ENCODE measurements around the gene SH3PXD2B.

The SH3PXD2B gene

GRCh38 chr5:172474293-172474692 lies 20.0 kb upstream of the SH3PXD2B start:
- Histone ChIP-seq H3K4me3 (ENCODE audit: low read depth in 1 of 2, low read length in 2 of 2) (no peak overlapping the region), H3K9ac (ENCODE audit: low read depth in 1 of 2, low read length in 2 of 2) (no peak overlapping the region), H3K36me3 (ENCODE audit: control insufficient read depth in 1 of 2, insufficient read depth in 2 of 2, low read length in 2 of 2) (no peaks in the 10 kb centered on the region), H3K4me1 (ENCODE audit: control insufficient read depth in 1 of 2, insufficient read depth in 2 of 2, low read length in 2 of 2) (peaks cover 0 to 3% of the 10 kb centered on the region in 2 donors), H3K9me3 (ENCODE audit: control insufficient read depth in 1 of 2, low read length in 2 of 2) (no peaks in the 10 kb centered on the region), H3K27me3 (ENCODE audit: control insufficient read depth in 1 of 2, insufficient read depth in 2 of 2, low read length in 2 of 2) (no peaks in the 10 kb centered on the region), H3K27ac (ENCODE audit: low read depth, low read length) (no peak overlapping the region)

- Histone ChIP-seq H3K4me1 (ENCODE audit: control insufficient read depth in 1 of 2, insufficient read depth in 2 of 2, low read length in 2 of 2) (no peaks in the 10 kb centered on the region), H3K27ac (ENCODE audit: low read depth, low read length) (no peak overlapping the region), H3K9me3 (ENCODE audit: control insufficient read depth in 1 of 2, low read length in 2 of 2) (no peaks in the 10 kb centered on the region), H3K4me3 (ENCODE audit: low read depth in 1 of 2, low read length in 2 of 2) (no peak overlapping the region), H3K36me3 (ENCODE audit: control insufficient read depth in 1 of 2, insufficient read depth in 2 of 2, low read length in 2 of 2) (no peaks in the 10 kb centered on the region), H3K27me3 (ENCODE audit: control insufficient read depth in 1 of 2, insufficient read depth in 2 of 2, low read length in 2 of 2) (no peaks in the 10 kb centered on the region), H3K9ac (ENCODE audit: low read depth in 1 of 2, low read length in 2 of 2) (no peak overlapping the region)
Measured at GRCh38 chr5:172473427-172473826, 19.1 kb upstream of the SH3PXD2B start.

GRCh38 chr5:172469697-172470096 lies 15.4 kb upstream of the SH3PXD2B start:
- no peak overlapping the region for H3K27ac ChIP-seq (ENCODE audit: low read depth, low read length)
- no peak overlapping the region for H3K4me3 ChIP-seq (ENCODE audit: low read depth in 1 of 2, low read length in 2 of 2)
- H3K4me1 ChIP-seq (ENCODE audit: control insufficient read depth in 1 of 2, insufficient read depth in 2 of 2, low read length in 2 of 2), result no peaks in the 10 kb centered on the region
- H3K36me3 ChIP-seq (ENCODE audit: control insufficient read depth in 1 of 2, insufficient read depth in 2 of 2, low read length in 2 of 2), result no peaks in the 10 kb centered on the region
- H3K9ac ChIP-seq (ENCODE audit: low read depth in 1 of 2, low read length in 2 of 2), result no peak overlapping the region
- H3K9me3 ChIP-seq (ENCODE audit: control insufficient read depth in 1 of 2, low read length in 2 of 2), result no peaks in the 10 kb centered on the region
- H3K27me3 ChIP-seq (ENCODE audit: control insufficient read depth in 1 of 2, insufficient read depth in 2 of 2, low read length in 2 of 2), result no peaks in the 10 kb centered on the region

GRCh38 chr5:172466062-172466461 lies 11.7 kb upstream of the SH3PXD2B start:
- Histone ChIP-seq H3K4me1 (ENCODE audit: control insufficient read depth in 1 of 2, insufficient read depth in 2 of 2, low read length in 2 of 2) (no peaks in the 10 kb centered on the region), H3K36me3 (ENCODE audit: control insufficient read depth in 1 of 2, insufficient read depth in 2 of 2, low read length in 2 of 2) (no peaks in the 10 kb centered on the region), H3K27me3 (ENCODE audit: control insufficient read depth in 1 of 2, insufficient read depth in 2 of 2, low read length in 2 of 2) (no peaks in the 10 kb centered on the region), H3K27ac (ENCODE audit: low read depth, low read length) (no peak overlapping the region), H3K9me3 (ENCODE audit: control insufficient read depth in 1 of 2, low read length in 2 of 2) (no peaks in the 10 kb centered on the region), H3K4me3 (ENCODE audit: low read depth in 1 of 2, low read length in 2 of 2) (no peak overlapping the region), H3K9ac (ENCODE audit: low read depth in 1 of 2, low read length in 2 of 2) (no peak overlapping the region)

- Histone ChIP-seq H3K27me3 (ENCODE audit: control insufficient read depth in 1 of 2, insufficient read depth in 2 of 2, low read length in 2 of 2) (no peaks in the 10 kb centered on the region), H3K4me3 (ENCODE audit: low read depth in 1 of 2, low read length in 2 of 2) (no peak overlapping the region), H3K27ac (ENCODE audit: low read depth, low read length) (no peak overlapping the region), H3K36me3 (ENCODE audit: control insufficient read depth in 1 of 2, insufficient read depth in 2 of 2, low read length in 2 of 2) (no peaks in the 10 kb centered on the region), H3K4me1 (ENCODE audit: control insufficient read depth in 1 of 2, insufficient read depth in 2 of 2, low read length in 2 of 2) (no peaks in the 10 kb centered on the region), H3K9me3 (ENCODE audit: control insufficient read depth in 1 of 2, low read length in 2 of 2) (no peaks in the 10 kb centered on the region), H3K9ac (ENCODE audit: low read depth in 1 of 2, low read length in 2 of 2) (no peak overlapping the region)
Measured at GRCh38 chr5:172463031-172463430, 8.7 kb upstream of the SH3PXD2B start.

- Histone ChIP-seq H3K27me3 (ENCODE audit: control insufficient read depth in 1 of 2, insufficient read depth in 2 of 2, low read length in 2 of 2) (peaks cover 0 to 4% of the 10 kb centered on the region in 2 donors), H3K4me1 (ENCODE audit: control insufficient read depth in 1 of 2, insufficient read depth in 2 of 2, low read length in 2 of 2) (peaks cover 4 to 7% of the 10 kb centered on the region in 2 donors), H3K9ac (ENCODE audit: low read depth in 1 of 2, low read length in 2 of 2) (no peak overlapping the region), H3K4me3 (ENCODE audit: low read depth in 1 of 2, low read length in 2 of 2) (no peak overlapping the region), H3K27ac (ENCODE audit: low read depth, low read length) (no peak overlapping the region), H3K36me3 (ENCODE audit: control insufficient read depth in 1 of 2, insufficient read depth in 2 of 2, low read length in 2 of 2) (no peaks in the 10 kb centered on the region), H3K9me3 (ENCODE audit: control insufficient read depth in 1 of 2, low read length in 2 of 2) (no peaks in the 10 kb centered on the region)
Measured at GRCh38 chr5:172459783-172460165, 5.4 kb upstream of the SH3PXD2B start.

GRCh38 chr5:172458976-172459782 lies 4.9 kb upstream of the SH3PXD2B start:
- no peaks in the 10 kb centered on the region for H3K36me3 ChIP-seq (ENCODE audit: control insufficient read depth in 1 of 2, insufficient read depth in 2 of 2, low read length in 2 of 2)
- H3K27ac ChIP-seq (ENCODE audit: low read depth, low read length), result no peak overlapping the region
- peaks cover 0 to 4% of the 10 kb centered on the region in 2 donors for H3K27me3 ChIP-seq (ENCODE audit: control insufficient read depth in 1 of 2, insufficient read depth in 2 of 2, low read length in 2 of 2)
- no peak overlapping the region for H3K9ac ChIP-seq (ENCODE audit: low read depth in 1 of 2, low read length in 2 of 2)
- H3K4me1 ChIP-seq (ENCODE audit: control insufficient read depth in 1 of 2, insufficient read depth in 2 of 2, low read length in 2 of 2), result peaks cover 6 to 10% of the 10 kb centered on the region in 2 donors
- H3K4me3 ChIP-seq (ENCODE audit: low read depth in 1 of 2, low read length in 2 of 2), result no peak overlapping the region
- no peaks in the 10 kb centered on the region for H3K9me3 ChIP-seq (ENCODE audit: control insufficient read depth in 1 of 2, low read length in 2 of 2)

- Histone ChIP-seq H3K27ac (ENCODE audit: low read depth, low read length) (no peak overlapping the region), H3K27me3 (ENCODE audit: control insufficient read depth in 1 of 2, insufficient read depth in 2 of 2, low read length in 2 of 2) (peaks cover 0 to 4% of the 10 kb centered on the region in 2 donors), H3K4me1 (ENCODE audit: control insufficient read depth in 1 of 2, insufficient read depth in 2 of 2, low read length in 2 of 2) (peaks cover 6 to 14% of the 10 kb centered on the region in 2 donors), H3K9ac (ENCODE audit: low read depth in 1 of 2, low read length in 2 of 2) (no peak overlapping the region), H3K4me3 (ENCODE audit: low read depth in 1 of 2, low read length in 2 of 2) (no peak overlapping the region), H3K9me3 (ENCODE audit: control insufficient read depth in 1 of 2, low read length in 2 of 2) (no peaks in the 10 kb centered on the region), H3K36me3 (ENCODE audit: control insufficient read depth in 1 of 2, insufficient read depth in 2 of 2, low read length in 2 of 2) (no peaks in the 10 kb centered on the region)
Measured at GRCh38 chr5:172456076-172456722, 1.9 kb upstream of the SH3PXD2B start.

GRCh38 chr5:172455511-172456061 lies 1.3 kb upstream of the SH3PXD2B start:
- Histone ChIP-seq H3K27ac (ENCODE audit: low read depth, low read length) (no peak overlapping the region), H3K27me3 (ENCODE audit: control insufficient read depth in 1 of 2, insufficient read depth in 2 of 2, low read length in 2 of 2) (peaks cover 0 to 4% of the 10 kb centered on the region in 2 donors), H3K9ac (ENCODE audit: low read depth in 1 of 2, low read length in 2 of 2) (no peak overlapping the region), H3K4me1 (ENCODE audit: control insufficient read depth in 1 of 2, insufficient read depth in 2 of 2, low read length in 2 of 2) (peaks cover 6 to 14% of the 10 kb centered on the region in 2 donors), H3K36me3 (ENCODE audit: control insufficient read depth in 1 of 2, insufficient read depth in 2 of 2, low read length in 2 of 2) (no peaks in the 10 kb centered on the region), H3K9me3 (ENCODE audit: control insufficient read depth in 1 of 2, low read length in 2 of 2) (no peaks in the 10 kb centered on the region), H3K4me3 (ENCODE audit: low read depth in 1 of 2, low read length in 2 of 2) (no peak overlapping the region)

GRCh38 chr5:172455087-172455381 lies 709 bp upstream of the SH3PXD2B start:
- Histone ChIP-seq H3K4me3 (ENCODE audit: low read depth in 1 of 2, low read length in 2 of 2) (peak overlapping the region; percentile 55 to 61), H3K27me3 (ENCODE audit: control insufficient read depth in 1 of 2, insufficient read depth in 2 of 2, low read length in 2 of 2) (peaks cover 0 to 4% of the 10 kb centered on the region in 2 donors), H3K36me3 (ENCODE audit: control insufficient read depth in 1 of 2, insufficient read depth in 2 of 2, low read length in 2 of 2) (no peaks in the 10 kb centered on the region), H3K4me1 (ENCODE audit: control insufficient read depth in 1 of 2, insufficient read depth in 2 of 2, low read length in 2 of 2) (peaks cover 6 to 14% of the 10 kb centered on the region in 2 donors), H3K9me3 (ENCODE audit: control insufficient read depth in 1 of 2, low read length in 2 of 2) (no peaks in the 10 kb centered on the region), H3K9ac (ENCODE audit: low read depth in 1 of 2, low read length in 2 of 2) (peak overlapping the region in 1 of 2 donors; percentile 42), H3K27ac (ENCODE audit: low read depth, low read length) (no peak overlapping the region)

Data from duodenal mucosa (tissue), 2 donors.